Measurements from ENCODE around the gene REN. TPM values are rescaled to one million over a fixed set of nuclear protein-coding genes. Genes with fewer than 3 reads are reported as not detected.
A peak's percentile ranks its signal among the peaks of the same experiment; 100 is the strongest.

Gene REN
- total RNA-seq, 1 donor from 2014 or later = 0.89 TPM

DNA sequence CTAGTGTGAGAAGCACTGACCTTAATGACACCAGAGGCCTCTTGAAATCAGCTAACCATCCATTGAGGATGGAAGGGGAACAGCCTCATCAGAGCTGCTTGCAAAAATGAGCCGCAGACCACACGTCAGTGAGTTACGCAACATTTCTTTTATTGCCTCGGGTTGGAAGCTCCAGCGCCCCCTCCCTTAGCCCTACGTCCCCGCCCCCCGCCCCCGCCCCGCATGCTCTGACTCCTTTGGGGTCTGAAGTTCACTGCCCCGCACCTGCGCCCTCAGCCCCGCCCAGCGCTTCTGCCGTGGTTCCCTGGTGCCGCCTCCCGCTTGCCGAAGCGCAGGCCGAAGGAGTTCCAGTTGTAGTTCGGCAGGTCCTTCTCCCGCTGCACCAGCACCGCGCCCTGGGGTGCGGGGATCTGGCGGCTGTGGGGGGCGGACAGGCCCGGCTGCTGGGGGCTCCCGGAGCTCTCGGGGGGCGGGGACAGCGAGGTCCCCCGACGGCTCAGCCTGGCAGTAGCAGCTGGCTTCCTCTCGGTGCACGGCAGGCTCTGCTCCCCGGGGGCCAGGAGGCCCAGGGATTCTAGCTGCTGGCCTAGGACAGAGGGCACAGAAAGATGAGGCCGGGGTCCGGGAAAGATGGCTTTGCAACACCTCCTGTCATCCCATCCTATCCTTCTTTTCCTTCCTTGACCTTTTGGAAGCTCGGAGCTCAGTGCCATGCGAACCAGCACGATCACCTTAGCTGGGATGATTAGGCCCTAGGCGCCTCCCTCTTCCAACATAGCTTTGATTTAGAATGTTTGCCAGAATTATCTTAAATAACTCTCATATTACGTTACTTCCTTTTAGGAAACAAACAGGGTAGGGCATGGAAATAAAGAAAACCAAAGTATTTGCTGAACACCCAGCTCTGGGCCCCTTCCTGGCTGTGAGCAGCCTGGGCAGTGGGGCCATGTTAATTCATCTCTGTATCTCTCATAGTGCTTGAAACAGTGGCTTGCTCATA lies 24.4 kb upstream of the REN start:
- DNase-seq (ENCODE audit: low spot score) = no peak

DNA sequence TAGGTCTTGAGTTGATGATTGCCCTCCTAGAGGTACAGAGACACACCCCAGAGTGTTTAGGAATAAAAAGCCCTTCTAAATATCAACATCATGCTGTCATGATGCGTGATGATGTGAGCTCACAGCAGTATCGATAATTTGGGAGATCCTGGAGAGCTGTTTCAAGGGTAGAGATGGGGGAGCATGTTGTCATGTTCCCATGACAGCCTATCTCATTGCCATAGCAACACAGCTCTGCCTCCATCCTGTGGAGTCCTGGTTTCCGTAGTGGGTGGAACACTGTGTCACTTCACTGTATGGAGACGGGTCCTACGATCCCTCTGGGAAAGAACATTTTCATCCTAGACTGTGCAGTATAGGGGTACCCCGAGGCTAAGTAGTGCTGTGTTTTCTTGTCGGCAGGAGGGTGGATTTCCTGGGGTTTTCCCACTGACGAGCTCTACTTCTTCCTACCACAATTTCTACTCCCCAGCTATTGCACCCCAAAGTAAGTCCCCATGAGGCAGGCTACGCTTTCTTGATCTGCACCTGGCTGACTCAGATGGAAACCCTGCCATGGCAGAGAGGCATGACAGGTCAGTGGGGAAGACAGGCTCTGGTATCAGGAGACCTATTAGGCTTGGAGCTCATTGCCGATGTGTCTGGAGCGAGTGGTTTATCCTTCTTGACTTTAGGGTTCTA lies 23.0 kb upstream of the REN start:
- no peak for DNase-seq (ENCODE audit: low spot score)

DNA sequence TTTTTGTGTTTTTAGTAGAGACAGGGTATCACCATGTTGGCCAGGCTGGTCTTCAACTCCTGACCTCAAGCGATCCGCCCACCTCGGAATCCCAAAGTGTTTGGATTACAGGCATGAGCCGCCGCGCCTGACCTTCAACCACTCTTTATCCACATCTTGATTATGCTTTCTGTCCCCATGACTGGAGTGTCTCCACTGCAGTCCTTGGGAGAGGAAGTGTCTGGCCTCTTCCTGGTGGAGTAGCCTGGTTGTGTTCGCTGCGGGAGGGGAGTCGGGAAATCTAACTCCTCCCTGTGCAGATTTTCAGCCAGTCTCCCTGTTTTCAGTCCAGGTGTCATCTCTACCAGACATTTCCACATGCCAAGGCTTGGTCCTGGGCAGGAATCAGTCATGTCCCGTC lies 20.5 kb upstream of the REN start:
- DNase-seq (ENCODE audit: low spot score) = no peak

DNA sequence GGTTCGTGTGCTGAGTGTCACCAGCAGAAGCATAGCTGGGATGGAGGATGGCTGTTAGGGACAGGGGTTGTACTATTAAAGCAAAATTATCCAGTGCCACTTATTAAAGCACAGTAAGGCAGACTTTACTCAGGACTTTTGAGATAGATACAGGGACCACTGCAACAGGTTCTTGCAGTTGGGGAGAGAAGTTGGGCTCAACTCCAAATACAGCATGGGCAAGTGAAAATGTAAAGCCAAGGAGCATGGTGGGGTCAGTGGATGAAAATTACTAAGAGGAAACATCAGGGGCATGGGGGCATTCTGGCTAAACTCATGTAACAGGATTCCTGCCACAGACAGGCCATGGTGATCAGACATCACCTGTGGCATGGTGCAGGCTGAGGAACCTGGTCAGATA lies 15.0 kb upstream of the REN start:
- DNase-seq (ENCODE audit: low spot score) = no peak

DNA sequence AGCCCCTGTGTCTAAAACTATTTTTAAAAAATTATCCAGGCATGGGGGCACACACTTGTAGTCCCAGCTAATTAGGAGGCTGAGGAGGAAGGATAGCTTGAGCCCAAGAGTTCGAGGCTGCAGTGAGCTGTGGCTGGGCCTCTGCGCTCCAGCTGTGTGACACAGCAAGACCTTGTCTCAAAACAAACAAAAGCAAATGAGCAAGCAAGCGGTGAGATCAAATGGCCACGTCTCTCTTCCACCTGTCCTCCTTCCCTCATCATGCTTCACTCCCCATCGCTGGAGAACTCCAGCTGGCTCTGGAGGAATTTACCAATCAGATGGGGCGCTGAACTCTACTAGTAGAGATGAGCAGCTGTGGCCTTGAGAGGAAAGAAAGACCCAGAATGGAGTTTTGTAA lies 14.0 kb upstream of the REN start:
- no peak for DNase-seq (ENCODE audit: low spot score)

DNA sequence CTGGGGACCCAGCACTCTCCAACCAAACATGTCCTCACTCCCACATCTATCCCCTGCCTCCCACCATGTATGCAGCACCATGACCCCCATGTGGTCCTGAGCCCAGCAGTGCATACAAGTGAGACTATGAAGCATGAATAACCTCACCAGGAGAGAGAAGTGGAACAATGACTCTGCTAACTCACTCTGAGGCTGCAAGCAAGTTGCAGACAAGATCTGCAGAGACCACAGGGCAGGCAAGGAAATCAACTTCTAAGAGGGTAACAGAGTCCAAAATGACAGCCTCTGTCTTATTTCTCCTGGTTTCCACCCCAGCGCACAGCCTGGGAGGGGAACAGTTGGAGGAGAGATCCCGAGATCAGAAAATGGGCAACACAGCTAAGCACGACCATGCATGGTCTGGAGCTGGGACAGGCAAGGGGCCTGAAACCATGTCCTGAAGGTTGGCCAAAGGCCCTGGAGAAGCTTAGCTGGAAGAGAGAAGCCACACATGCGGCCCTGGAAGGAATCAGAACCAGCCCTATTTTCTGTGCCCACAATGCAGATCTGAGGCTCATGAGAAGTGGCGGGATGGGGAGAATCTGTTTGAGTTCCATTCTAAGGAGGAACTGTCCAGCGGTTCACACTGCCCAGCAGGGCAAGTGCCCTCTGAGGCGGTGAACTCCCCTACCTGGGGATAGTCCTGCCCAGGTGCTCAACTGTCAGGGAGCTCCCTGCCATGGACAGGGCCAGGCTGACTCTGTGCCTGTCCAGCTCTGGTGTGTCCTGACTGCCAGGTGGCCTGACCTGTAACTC lies 12.5 kb upstream of the REN start:
- DNase-seq (ENCODE audit: low spot score) = no peak

DNA sequence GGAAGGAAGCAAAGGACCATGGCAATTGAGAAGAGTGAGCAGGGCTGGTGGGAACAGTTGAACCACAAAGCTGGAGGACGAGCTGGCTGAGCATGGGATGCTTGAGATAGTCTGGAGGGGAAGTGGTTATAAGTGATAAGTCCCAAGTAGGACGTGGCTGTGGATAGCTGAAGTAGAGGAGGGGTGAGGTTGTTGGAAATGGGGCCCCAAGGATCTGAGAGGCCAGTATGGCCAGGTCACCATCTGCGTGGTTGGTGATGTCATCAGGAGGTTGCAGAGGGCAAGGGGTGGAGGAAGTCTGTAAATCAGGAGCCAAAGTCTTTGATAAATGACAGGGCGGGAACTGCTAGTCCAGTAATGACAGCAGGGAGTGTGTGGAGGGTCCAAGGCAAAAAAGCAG lies 11.0 kb upstream of the REN start:
- DNase-seq (ENCODE audit: low spot score) = no peak

DNA sequence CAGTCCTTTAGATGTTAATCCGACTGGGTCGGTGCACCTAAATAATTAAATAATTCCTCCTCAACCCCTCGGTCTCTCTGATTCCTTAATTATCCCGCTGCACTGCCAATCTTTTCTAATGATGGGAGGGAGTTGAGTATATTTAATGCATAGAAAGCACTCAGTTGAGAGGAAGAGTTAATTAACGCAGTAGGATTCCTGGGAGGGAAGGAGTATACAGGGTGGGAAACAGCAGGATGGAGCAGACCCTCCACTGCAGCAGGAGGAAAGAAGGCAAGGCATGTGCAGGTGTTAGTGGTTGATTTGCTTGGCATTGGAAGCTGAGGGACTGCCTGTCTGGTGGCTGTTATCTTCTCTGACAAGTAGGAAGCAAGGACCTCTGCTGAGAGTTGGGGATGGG lies 9.9 kb upstream of the REN start:
- no peak for DNase-seq (ENCODE audit: low spot score)

DNA sequence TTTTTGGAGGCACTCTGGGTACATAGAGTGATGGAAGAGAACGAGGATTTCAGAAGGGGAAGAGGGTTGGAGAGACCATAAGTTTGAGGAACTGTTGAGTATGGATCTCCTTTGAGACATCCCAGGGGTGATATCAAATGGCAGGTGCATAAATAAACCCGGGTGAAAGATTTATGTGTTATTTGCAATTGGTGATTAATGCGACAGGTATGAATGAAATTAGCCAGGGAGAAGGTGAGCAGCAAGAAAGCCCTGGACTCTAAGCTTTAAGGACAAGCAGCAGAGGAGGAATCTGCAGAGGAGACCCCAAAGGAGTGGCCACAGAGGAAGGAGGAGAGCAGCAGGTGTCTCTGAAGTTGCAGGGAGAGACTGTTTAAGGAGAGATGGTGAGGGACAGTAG lies 8.8 kb upstream of the REN start:
- DNase-seq (ENCODE audit: low spot score) = no peak

DNA sequence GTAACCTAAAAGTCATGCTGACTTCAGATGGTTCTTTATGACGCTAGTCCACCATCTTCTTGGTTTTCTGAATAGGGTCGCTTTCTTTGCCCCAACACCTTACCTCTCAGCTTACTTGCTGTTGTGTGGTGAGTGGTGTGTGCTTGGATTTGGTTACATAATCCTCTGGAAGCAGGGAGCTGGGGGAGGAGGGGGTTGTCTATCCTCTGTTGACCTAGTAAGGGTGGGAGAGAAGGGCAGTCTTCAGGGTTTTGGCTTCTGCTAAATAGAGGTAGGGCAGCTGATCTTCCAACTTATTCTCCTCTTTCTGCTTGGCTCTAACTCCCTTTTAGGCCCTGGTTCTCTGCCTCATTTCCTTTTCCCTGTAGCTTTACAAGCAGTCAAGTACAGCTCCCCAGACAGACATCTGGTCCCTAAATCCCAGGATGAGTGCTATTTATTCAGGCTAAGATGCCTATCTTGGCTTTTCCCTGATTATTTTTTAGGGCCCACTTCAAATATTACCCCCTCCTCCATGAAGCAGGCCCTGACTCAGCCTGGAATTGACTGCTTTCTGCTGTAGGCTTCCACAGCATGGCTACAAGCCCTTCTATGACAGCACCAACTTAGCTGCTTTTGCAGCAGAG lies 6.4 kb upstream of the REN start:
- no peak for DNase-seq (ENCODE audit: low spot score)

DNA sequence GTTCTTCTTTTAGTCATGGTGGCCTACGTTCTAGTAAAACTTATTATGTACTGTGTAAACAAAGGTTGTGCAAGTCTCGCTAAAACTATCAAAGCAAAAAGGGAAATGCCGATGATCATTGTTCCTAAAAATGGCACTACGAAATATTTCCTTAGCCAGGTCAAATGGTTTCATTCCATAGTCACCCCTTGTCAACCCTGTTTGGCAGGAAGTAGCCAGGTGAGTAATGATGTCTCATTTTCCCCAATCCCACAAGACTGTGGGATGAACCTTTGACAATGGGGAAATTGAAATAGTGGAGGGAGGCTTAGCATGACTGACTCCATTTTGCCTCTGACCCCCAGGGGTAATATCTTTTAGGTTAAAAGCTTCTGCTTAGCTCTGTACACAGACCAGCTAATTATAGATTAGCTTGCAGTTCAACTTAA lies 5.6 kb upstream of the REN start:
- DNase-seq (ENCODE audit: low spot score) = no peak

DNA sequence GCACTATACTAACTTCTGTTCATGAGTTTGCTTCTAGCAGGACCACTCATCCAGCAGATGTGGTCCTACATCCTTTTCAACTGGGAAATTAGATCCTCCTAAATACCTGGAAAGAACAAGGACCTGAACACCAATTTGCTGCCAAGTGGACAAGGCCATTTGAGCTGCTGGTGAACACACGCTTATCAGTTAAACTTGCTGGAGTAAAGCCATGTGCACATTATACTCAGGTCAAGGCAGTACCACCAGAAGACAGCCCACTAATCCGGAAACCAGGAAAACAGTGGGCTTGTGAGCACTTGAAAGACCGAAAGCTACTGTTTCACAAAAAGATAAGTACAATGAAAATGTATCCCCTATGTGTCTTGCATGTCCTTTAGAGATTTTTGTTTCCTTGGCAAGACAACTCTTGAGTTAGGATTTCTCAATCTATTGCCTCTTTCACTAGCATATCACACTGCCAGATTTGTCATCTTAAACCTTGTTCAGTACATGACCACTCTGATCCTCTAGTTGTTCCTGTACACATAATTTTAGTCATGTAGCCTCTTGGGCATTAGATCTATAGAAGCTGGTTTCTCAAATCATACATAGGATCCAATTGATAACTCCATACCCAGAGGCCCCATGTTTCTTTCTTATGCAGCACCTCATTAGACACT lies 4.5 kb upstream of the REN start:
- DNase-seq (ENCODE audit: low spot score) = no peak

DNA sequence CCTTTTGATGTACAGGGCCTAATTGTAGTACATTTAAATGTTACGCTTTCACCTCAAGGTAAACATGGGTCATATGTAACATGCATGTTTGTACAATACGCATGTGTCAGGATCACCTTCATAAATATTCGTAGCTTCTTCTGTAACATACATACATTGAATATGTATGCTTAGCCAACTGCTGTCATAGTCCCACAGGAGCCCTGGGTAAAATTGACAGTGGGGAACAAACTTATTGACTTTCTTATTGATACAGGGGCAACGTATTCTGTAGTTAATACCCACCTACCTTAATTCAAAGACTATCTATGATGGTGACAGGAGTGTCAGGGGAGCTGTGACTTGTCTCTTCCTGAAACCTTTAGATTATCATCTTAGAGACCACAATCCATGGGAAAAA lies 3.7 kb upstream of the REN start:
- no peak for DNase-seq (ENCODE audit: low spot score)

DNA sequence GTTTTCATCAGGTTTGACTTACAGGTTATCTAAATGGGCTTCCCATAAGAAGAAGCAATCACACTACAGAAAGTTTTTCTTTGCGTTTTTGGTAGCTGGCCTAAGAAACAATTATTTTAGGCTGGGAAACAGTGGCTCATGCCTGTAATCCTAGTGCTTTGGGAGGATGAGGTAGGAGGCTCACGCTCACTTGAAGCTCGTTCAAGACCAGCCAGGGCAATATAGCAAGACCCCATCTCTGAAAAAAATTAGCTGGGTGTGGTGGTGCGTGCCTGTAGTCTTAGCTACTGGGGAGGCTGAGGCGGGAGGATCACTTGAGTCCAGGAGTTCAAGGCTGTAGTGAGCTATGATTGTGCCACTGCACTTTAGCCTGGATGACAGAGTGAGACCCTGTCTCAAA lies 1.6 kb upstream of the REN start:
- DNase-seq (ENCODE audit: low spot score) = no peak

DNA sequence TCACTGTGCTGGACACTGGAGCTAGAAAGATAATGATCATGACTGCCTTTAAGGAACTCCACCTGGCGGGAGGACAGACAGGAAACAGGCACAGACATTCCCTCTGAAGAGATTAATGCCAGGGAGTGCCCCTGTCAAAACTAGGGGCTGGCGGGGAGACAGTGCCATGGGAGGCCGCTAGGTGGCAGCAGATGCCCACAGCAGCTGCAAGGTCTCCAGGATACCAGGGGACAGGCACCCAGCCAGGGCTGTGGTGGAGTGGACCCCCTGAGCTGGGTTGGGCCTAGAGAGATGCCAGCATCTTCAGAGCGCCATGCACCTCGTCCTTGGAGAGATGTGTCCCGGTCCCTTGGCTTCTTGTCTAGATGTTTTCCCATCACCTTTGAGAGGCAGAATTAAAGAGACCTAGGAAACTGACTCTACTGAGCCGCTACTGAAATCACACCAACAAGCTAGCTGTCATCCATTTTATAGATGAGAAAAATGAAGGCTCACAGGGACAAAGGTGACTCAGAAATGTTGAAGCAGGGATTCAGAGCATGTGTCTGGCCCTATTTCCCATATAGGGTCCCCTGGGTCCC lies 3.6 kb downstream of the REN start:
- DNase-seq (ENCODE audit: low spot score) = peak; percentile 89

DNA sequence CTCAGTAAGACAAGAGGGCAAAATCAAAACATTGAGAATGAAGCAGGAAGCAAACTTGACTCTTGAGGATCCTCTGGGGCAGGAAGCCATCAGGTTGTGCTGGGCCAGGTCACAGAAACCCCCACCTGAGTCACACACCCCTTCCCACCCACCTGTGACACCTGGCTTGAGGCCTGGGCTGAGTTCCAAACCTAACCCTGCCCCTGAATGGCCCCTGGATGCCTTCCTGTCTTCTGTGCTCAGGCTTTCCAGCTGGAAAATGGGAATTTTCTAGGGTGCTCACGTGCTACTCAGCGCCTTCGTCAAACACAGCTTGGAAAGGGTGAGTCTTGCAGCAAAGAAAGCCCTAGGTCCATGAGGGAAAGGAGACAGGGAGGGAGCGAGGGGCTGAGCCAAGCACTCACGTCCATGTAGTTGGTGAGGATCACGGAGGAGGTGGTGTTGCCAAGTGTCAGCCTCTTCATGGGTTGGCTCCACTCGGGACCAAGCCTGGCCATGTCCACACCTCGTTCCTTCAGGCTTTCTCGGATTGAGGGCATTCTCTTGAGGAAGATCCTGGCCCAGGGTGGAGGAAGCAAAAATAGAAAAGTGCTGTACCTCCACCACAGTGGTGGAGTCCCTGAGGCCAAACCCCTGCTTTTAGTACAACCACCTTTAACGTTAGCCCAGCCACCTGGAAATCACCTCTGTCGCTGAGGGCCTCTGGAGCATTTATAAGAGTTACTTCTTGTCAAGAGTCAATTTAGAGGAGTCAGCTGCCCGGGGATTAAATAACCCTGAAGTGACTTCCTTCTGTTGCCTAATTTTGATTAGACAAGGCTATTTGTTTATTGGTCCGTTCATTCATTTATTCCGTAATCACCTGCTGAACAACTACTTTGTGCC lies 4.3 kb downstream of the REN start:
- DNase-seq (ENCODE audit: low spot score) = no peak

DNA sequence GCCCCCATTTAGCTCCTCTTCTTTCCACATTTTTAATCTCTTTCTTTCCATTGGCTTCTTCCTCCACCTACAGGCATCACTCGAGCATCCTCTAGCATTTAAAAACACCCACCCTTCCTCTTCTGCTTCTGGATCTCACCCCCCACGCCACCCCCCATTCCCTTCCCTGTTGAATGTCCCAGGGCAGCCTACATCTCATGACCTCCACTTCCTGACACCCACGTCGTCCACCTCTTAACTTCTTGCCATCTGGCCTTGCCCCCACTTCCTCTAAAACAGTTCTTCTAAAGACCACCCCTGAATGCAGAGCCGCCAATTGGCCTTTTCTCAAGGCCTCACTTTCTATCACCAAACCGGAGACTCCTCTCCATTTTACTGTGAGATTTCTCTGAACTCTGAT lies 8.2 kb downstream of the REN start:
- DNase-seq (ENCODE audit: low spot score) = no peak

DNA sequence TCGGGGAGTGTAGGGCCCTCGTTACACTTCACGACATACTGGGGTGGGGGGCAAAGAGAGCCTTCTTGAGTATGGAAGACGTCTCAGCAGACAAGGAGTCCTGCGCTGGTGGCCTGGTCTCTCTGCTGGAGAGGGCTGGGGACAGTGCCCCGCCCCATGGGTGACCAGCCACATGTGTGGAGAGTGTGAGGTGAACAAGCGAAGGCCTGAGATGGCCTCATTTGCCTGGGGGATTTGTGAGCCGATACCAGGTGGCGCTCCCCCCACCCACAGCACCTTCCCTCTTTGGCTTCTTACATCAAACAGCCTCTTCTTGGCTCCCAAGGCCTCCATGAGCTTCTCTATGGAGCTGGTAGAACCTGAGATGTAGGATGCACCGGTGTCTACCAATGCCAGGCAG lies 10.3 kb downstream of the REN start:
- DNase-seq (ENCODE audit: low spot score) = no peak

DNA sequence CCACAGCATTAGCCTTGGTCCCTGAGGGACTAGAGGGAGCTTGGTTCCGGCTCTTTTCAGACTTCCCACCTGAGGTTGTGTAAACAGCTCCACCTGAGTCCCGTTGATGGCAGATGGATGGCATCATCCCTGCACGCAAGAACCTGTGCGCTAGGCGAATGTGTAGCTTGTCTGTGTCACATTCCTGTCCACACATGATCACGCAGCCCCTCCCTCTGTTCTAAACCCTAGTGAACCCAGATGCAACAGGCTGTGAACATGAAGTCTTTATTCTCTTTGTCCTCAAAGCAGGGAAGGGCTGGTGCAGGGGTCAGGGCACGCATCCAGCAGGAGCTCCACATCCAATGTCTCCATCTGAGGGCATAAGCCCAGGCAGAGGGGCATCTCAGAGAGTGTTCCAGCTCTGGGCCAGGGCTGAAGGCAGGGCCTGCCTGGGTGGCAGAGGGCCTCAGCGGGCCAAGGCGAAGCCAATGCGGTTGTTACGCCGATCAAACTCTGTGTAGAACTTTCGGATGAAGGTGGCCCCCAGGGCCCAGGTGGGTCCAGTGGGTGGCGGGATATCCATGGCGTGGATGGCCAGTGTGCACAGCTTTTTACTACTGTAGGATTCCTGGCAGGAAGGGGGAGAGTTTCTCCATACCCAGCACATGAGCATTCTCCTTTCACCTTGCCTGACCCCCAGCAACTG lies 11.4 kb downstream of the REN start:
- peak; percentile 70 for DNase-seq (ENCODE audit: low spot score)

Data from ureter (tissue), 1 donor.